Endothelial cell of umbilical vein (primary cell): ENCODE results near the gene KRTAP24-1.

Source experiments
- EZH2 ChIP-seq: IDR thresholded peaks from 2 replicates; pipeline ENCODE4 v1.6.1; 2012; ENCODE audit warnings: borderline replicate concordance, low read depth, mild to moderate bottlenecking, moderate library complexity, low read length, inconsistent platforms; ENCODE audit not compliant: severe bottlenecking
- TF ChIP-seq, protein P1 (sequence below), 2 donors: IDR thresholded peaks; 1 replicate in 1 of 2; 2 replicates in 1 of 2; pipeline ENCODE4 v1.5.1; 2011; ENCODE audit warnings: low read length in 2 of 2, mild to moderate bottlenecking in 2 of 2, moderate library complexity in 2 of 2, control low read depth in 1 of 2, inconsistent platforms in 1 of 2, low read depth in 1 of 2; ENCODE audit not compliant: insufficient read depth in 1 of 2; ENCODE audit errors: extremely low read depth in 1 of 2
- TF ChIP-seq, protein P2 (sequence below): IDR thresholded peaks from 2 replicates; pipeline ENCODE4 v1.6.1; 2011; ENCODE audit not compliant: insufficient read depth, insufficient read length

DNA sequence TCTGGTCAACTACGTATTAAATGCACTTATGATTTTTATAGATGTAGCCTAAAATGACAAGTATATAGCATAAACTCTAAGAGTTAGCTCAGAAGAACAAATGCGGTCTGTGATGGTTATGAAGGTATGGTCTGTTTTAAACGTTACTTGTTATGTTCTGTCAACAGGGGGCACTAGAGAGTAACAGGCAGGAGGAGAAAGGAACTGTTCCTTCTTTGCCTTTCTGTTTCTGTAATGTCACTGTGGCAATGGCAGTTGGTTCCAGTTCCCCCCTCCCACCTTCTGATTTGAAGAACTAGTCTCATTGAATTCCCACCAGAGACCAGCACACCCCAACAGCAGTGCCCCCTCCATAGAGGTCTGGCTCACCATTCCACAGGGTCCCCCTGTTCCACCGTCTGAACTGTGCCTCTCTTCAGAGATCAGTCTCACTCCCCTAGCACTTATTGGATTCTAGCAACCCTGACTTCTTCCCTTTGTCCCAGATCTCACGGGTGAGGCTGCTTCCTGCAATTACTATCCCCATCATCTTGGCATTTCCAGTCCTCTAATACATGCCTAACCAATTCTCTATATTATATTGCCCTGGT lies 14.0 kb downstream of the KRTAP24-1 start:
- TF ChIP-seq, protein P1, sequence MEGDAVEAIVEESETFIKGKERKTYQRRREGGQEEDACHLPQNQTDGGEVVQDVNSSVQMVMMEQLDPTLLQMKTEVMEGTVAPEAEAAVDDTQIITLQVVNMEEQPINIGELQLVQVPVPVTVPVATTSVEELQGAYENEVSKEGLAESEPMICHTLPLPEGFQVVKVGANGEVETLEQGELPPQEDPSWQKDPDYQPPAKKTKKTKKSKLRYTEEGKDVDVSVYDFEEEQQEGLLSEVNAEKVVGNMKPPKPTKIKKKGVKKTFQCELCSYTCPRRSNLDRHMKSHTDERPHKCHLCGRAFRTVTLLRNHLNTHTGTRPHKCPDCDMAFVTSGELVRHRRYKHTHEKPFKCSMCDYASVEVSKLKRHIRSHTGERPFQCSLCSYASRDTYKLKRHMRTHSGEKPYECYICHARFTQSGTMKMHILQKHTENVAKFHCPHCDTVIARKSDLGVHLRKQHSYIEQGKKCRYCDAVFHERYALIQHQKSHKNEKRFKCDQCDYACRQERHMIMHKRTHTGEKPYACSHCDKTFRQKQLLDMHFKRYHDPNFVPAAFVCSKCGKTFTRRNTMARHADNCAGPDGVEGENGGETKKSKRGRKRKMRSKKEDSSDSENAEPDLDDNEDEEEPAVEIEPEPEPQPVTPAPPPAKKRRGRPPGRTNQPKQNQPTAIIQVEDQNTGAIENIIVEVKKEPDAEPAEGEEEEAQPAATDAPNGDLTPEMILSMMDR (IDR thresholded peaks at IDR 0.05; ENCODE audit: extremely low read depth in 1 of 2, insufficient read depth in 1 of 2, low read depth in 1 of 2, low read length in 2 of 2), result no peak
- TF ChIP-seq, protein P2, sequence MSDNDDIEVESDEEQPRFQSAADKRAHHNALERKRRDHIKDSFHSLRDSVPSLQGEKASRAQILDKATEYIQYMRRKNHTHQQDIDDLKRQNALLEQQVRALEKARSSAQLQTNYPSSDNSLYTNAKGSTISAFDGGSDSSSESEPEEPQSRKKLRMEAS, result no peak
- TF ChIP-seq EZH2, result no peak
